GM12891 (cell line): Measurements from ENCODE around the gene HYAL2.

Experiments used
- DNase-seq: peaks from one replicate; pipeline ENCODE4 v3.0.0; 2011; ENCODE audit warnings: low spot score; ENCODE audit not compliant: insufficient read length
- FAIRE-seq: peaks from 2 replicates; lab custom pipeline; 2011; peaks lifted over from hg19 to GRCh38; lab: Jason Lieb, UNC
- PAX5 ChIP-seq: IDR thresholded peaks from 2 replicates; pipeline ENCODE4 v1.6.1; 2011; ENCODE audit warnings: low read length, moderate library complexity, mild to moderate bottlenecking; ENCODE audit not compliant: insufficient read depth, severe bottlenecking
- POLR2A ChIP-seq: IDR thresholded peaks from 2 replicates; pipeline ENCODE4 v1.6.1; 2011; ENCODE audit warnings: low read depth, low read length, control low read depth
- POLR2AphosphoS5 ChIP-seq: IDR thresholded peaks from 2 replicates; pipeline ENCODE4 v1.6.1; 2011; ENCODE audit warnings: low read depth, low read length, control low read depth
- POU2F2 ChIP-seq: IDR thresholded peaks from 2 replicates; pipeline ENCODE4 v1.6.1; 2011; ENCODE audit warnings: low read depth, mild to moderate bottlenecking, control low read depth, low read length, moderate library complexity
- SPI1 ChIP-seq: IDR thresholded peaks from 2 replicates; pipeline ENCODE4 v1.6.1; 2011; ENCODE audit warnings: low read depth, low read length, control low read depth
- TAF1 ChIP-seq: IDR thresholded peaks from 2 replicates; pipeline ENCODE4 v1.6.1; 2011; ENCODE audit warnings: low read depth, low read length, control low read depth

The HYAL2 gene

GRCh38 chr3:50279255-50280016 is 43.1 kb downstream of the HYAL2 start:
- TF ChIP-seq POLR2AphosphoS5 (no peak), POU2F2 (no peak), POLR2A (no peak)
- DNase-seq (no peak), FAIRE-seq (no peak)

GRCh38 chr3:50278880-50279224 is 43.7 kb downstream of the HYAL2 start, which contains the start of gene LSMEM2:
Gene LSMEM2 (plus strand): TSS chr3:50279087. CDS start chr3:50279114, 27 bp downstream.
- DNase-seq: no peak
- TF ChIP-seq POU2F2 (no peak), PAX5 (no peak), SPI1 (no peak), POLR2AphosphoS5 (no peak), POLR2A (no peak), TAF1 (no peak)
- no peak for FAIRE-seq

GRCh38 chr3:50278123-50278879 is 44.2 kb downstream of the HYAL2 start:
- FAIRE-seq (no peak), DNase-seq (no peak)
- TF ChIP-seq SPI1 (no peak), POU2F2 (no peak), PAX5 (no peak), TAF1 (no peak), POLR2A (no peak), POLR2AphosphoS5 (no peak)

- FAIRE-seq: no peak
- DNase-seq: no peak
- TF ChIP-seq POLR2AphosphoS5: no peak
- no peak for TF ChIP-seq POU2F2
- no peak for TF ChIP-seq SPI1
- no peak for TF ChIP-seq PAX5
- TF ChIP-seq TAF1: no peak
- no peak for TF ChIP-seq POLR2A
Observed at GRCh38 chr3:50276762-50277101, 45.8 kb downstream of the HYAL2 start.

- DNase-seq (no peak), FAIRE-seq (no peak)
- TF ChIP-seq TAF1 (no peak), SPI1 (no peak), POLR2AphosphoS5 (no peak), POLR2A (no peak), POU2F2 (no peak), PAX5 (no peak)
Observed at GRCh38 chr3:50275996-50276761, 46.4 kb downstream of the HYAL2 start.

GRCh38 chr3:50275141-50275995 is 47.2 kb downstream of the HYAL2 start:
- TF ChIP-seq POLR2AphosphoS5: no peak
- no peak for TF ChIP-seq SPI1
- no peak for TF ChIP-seq PAX5
- no peak for TF ChIP-seq TAF1
- no peak for TF ChIP-seq POLR2A
- TF ChIP-seq POU2F2: no peak
- FAIRE-seq: no peak
- no peak for DNase-seq

- TF ChIP-seq SPI1 (no peak), POU2F2 (no peak), POLR2A (no peak), POLR2AphosphoS5 (no peak), PAX5 (no peak), TAF1 (no peak)
- DNase-seq: peak; percentile 71
- peak; percentile 85 for FAIRE-seq
Observed at GRCh38 chr3:50274371-50275104, 48.0 kb downstream of the HYAL2 start.

- no peak for FAIRE-seq
- DNase-seq: no peak
- TF ChIP-seq PAX5 (no peak), SPI1 (no peak), POU2F2 (no peak), POLR2A (no peak), TAF1 (no peak)
Observed at GRCh38 chr3:50273689-50274065, 48.9 kb downstream of the HYAL2 start.
